HS-27A (cell line): ENCODE data around the gene NLRP9.

ENCODE experiments used
- DNase-seq: peaks from one replicate; pipeline ENCODE4 v3.0.0-alpha.2; 2012; ENCODE audit warnings: low read depth, missing footprints

Gene NLRP9

DNA sequence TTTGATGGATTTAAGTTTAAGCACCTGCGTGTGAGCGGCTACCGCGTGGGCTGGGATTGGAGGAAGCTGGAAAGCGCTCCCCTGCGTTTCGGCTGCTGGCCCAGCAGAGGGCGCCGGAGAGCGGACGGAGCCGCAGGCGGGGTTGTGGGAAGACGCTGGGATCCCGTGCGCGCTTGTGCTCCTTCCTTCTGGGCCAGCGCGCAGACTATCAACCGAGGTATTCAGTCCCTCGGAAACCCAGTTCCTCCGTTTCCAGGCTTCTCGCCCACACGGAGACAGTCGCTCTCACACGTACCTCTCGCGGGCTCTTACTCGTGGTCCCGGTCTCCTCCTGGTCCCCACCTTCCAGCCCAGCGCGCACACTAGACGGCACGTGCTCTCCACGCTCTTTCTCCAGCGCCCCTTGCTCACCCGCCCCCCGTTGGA, 34.4 kb downstream of the NLRP9 start:
- no peak for DNase-seq

DNA sequence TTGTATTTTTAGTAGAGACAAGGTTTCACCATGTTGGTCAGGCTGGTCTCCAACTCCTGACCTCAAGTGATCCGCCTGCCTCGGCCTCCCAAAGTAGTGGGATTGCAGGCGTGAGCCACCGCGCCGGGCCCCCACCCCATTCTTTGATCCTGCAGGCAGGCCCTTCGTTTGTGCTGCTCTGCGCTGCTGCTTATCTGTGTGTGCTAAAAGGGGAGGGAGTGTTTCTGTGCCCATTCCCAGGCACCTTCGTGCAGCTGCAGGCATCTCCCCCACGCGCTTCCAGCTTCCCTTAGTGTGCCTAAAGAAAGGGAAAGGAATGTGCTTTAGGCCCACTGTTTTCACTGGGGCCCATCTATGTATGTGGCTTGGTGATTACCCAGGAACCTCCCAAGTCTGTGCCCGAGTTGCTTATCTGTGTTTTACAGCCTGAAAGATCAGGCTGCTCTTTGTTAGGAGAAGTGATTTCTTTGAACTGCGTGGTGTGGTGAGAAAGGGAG, 36.0 kb downstream of the NLRP9 start:
- DNase-seq = no peak

DNA sequence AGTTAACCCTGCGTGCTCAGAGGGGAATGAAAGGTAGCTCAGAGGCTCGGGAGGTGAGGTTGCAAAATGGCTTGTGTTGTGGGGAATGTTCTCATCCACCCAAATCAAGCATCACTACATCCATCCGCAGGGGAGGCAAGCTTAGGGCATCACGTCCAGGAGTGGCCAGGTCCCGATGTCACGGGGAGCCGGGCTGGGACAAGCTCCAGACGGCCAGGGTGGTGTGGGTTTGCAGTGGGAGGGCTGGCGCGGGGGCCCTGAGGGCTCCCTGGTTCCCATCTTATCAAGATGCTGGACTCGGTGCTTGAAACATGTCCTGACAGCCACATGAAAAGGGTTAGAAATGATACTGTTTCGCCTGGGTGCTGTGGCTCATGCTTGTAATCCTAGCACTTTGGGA, 37.4 kb downstream of the NLRP9 start:
- no peak for DNase-seq

DNA sequence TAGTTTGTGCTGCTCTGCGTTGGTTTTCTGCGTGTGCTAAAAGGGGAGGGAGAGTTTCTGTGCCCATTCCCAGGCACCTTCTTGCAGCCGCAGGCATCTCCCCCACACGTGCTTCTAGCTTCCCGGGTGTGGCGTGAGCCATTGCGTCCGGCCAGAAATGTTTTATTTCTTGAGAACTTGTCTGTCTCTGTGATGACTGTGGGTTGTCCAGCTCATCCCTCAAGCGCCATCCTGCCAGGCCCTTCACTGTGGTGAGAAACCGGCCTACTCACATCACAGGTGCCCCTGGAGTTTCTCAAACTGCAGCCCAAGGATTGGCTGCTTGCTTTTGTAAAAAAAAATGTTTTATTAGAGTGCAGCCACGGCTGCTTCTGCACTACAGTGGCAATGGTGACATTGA, 39.0 kb downstream of the NLRP9 start:
- no peak for DNase-seq

DNA sequence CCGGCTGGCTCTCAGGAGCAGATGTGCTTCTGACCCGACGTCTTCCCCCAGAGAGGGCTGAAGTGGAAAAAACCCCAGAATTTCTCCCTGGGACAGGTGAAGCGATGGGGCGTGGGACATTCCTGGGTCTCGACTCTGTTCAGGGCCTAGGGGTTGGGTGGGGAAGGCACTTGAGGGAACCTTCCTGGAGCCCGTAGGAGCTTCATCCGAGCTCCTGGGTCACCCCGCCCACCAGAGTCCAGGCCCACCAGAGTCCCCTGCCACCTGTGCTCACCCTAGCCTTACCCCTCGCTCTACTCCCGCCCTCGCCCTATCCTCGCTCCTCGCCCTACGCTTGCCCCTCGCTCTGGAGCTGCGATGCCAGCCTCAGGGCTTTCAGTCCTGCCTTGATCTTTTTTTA, 39.9 kb downstream of the NLRP9 start:
- DNase-seq = no peak

DNA sequence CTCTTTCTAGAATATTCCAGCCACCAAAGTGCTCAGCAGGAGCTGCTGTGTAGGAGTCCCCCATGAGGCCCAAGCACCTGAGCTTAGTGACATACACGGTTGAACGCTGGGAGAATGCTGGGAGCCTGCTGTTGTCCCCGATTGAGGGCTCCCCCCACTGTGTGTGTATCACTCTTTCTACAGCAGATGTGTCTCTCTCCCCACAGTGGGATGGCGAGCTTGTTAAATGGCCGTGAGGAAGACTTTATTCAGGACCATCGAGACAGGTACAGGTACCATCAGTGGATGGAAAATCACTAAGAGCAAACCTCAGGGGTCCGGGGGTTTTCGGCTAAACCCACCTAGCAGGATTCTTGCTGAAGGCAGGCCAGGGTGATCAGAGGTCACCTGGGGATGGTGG, 40.5 kb downstream of the NLRP9 start:
- DNase-seq = no peak

DNA sequence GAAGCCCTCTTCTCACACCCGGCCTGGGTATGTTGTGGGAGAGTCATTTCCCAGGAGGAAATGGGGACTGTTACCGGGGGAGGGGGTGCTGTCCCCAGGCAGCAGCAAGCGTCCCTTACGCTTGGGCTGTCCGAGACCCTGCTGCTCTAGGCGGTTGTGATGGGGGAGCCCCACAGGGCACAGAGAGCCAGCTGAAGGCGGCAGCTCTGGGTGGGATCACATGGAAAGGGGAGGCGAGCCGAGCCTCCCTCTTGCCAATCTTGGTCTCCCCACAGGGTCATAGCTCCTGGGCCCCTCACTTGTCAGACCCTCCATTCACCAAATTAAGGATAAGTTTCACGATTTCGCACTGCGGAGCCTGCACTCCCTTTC, 41.1 kb downstream of the NLRP9 start:
- no peak for DNase-seq

DNA sequence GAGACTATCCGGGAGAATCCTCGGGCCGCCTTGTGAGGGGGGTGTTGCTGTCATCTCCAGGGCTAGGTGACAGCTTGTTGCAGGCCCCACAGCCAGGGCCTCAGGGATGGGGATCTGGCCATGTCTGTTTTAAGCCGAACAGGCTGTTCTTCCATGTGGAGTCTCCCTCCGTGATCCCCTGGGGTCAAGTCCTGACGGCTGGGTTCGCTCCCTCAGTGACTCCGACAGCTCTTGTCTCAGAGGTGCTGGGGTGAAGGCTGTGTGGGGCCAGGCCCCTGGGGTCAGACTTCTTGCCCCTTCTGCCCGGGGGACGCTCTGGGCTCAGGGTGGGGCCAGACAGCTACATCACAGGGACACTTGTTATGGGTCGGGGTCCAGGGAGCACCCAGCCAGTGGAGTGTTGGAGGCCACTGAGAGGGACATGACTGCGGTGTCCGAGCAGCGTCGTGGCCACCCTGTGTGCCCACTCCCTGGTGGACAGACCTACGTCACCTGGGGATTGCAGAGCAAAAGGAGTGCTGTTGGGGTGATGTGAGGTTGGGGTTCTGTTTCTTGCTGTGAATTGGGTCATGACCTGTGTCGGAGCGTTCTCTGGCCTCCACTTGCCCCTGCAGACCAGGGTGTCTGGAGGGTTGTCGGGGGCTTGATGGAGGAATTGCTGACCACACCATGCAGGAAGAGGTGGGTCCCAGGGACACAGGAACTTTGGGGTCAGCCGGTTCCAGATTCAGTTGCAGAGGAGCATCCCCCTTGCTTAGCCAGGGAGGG, 41.7 kb downstream of the NLRP9 start:
- no peak for DNase-seq

DNA sequence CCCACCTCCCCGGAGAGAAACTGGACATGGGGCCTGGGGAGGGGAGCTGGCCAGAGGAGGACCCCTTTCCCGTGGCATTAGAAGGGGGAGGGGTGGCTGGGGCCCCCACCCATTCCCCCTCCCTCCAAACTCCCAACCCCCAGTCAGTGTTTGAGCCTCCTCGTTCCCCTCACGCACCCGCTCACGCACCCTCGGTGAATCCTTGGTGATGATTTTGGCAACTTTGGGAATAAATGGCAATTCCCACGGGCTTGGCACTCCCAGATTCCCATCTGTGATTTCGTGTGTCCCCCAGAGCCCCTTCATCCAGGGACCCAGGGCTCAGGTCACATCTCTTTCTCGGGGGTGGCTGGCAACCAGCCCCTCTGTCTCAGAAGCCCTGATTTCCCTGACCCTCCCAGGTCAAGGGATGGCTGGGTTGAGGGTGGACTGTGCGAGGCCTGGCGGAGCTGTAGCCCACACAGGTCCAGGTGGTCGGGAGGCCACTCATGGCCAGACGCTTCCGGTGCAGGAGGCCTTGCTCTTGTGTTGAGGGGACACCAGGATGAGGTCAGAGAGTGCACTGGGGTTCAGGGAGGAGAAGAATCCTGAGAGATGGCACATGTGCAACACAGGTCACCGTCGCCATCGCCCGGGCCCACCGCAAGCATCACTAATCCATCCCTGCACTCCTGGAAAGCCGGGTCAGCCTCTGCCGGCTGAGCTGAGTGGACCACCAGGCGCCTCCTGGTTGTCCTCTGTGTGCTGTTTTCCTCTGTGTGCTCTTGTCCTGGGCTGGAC, 42.5 kb downstream of the NLRP9 start:
- no peak for DNase-seq

DNA sequence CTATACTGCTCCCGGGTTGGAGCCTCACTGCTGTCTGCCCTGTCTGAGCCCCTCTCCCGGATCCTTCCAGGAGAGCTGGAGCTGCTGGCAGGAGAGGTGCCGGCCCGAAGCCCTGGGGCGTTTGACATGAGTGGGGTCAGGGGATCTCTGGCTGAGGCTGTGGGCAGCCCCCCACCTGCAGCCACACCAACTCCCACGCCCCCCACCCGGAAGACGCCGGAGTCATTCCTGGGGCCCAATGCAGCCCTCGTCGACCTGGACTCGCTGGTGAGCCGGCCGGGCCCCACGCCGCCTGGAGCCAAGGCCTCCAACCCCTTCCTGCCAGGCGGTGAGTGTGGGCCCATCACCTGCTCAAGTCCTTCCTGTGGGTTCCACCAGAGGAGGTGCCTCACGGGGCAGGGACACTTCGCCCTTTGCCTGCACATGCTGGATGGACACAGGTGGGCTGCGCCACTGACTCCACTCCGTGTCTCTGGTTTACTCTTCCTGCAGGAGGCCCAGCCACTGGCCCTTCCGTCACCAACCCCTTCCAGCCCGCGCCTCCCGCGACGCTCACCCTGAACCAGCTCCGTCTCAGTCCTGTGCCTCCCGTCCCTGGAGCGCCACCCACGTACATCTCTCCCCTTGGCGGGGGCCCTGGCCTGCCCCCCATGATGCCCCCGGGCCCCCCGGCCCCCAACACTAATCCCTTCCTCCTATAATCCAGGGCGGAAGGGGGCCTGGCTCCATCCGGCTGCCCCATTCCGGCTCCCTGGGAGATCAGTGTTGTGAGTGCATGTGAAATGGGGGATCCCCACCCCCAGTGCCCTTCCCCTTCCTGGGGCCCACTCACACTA, 43.3 kb downstream of the NLRP9 start:
- no peak for DNase-seq

DNA sequence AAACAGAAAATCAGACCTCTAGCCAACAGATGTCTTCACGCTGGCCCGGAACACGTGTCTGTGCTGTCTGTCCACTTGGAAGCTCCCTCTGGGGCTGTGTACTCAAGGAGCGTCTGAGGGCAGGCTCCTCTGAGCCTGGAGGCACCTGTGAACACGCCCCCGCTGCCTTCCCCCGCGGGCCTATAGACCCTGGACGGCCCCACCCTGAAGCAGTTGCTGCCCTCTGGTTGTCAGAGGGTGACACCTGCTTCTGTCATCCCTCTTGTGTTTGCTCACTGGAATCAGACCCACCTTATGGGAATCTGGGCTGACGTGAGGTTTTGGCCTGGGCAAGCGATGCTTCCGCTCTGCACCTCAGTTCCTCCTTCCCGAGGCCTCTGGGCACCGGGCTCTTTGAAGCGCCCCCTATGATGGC, 44.0 kb downstream of the NLRP9 start:
- DNase-seq = no peak

DNA sequence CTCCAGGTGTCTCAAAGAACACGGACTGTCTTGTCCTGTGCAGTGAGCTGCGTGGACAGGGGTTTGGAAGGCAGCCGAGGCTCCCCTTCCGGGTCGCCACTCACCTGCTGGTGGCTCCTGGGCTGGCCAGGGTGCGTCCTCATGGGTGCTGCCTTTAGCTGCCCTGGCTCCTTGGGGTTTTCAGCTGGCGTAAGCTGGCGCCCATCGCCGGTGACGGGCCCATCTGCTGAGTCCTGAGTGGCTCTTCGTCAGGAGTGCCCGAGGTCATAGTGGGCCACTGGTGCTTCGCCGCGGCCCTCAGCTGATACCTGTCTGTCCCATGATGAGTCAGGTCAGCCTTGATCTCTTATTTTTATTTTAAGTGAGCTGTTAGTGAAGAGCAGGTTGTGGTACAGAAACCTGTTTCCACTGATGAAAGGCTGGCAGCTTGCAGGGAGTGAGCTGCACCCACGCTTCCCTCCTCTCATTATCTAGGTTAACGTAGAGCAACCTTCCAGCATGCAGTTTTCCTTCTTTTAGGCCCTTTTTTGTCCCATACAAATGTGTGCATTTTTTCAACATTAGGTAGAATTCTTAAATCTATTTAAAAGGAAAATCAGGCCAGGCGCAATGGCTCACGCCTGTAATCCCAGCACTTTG, 44.7 kb downstream of the NLRP9 start:
- no peak for DNase-seq

DNA sequence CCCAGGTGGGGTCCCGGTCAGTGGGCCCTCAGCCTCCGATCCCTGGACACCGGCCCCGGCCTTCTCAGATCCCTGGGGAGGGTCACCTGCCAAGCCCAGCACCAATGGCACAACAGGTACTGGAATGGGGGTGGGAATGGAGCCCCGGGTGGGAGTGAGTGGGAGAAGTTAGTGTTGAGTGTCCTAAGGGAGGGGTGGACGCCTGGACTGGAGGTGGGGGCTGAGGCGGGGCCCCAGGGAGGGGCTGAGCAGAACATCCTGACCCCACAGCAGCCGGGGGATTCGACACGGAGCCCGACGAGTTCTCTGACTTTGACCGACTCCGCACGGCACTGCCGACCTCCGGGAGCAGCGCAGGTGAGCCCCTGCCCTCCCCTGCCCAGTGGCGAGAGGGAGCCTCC, 45.5 kb downstream of the NLRP9 start:
- no peak for DNase-seq

DNA sequence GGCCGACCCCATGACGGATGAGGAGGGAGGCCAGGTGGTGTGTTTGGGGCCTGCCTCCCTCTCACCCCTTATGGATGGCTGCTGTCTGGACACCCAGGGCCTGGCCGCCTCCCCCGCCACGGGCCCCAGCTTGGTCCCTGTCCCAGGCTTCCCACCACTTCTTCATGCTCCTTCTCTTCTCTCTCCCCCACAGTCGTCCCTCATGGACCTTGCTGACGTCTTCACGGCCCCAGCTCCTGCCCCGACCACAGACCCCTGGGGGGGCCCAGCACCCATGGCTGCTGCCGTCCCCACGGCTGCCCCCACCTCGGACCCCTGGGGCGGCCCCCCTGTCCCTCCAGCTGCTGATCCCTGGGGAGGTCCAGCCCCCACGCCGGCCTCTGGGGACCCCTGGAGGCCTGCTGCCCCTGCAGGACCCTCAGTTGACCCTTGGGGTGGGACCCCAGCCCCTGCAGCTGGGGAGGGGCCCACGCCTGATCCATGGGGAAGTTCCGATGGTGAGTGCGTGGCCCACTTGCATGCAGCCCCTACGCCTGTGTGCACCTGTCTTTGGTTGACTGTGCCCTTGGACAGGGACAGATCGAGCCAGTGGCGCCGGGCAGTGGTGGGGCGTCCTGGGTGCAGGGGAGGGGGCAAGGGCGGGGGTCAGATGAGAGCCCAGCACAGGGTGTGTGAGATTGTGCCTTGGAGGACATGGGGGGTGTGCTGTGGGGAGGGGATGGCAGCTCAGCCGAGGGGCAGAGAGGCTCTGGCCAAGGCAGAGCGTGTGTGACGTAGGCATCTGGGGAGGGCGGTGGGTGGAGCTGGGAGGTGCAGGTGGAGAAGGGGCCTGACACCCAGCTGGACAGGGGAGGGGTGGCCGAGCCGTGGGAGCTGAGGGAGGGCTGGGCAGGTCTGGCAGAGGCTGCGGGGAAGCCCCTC, 46.4 kb downstream of the NLRP9 start:
- no peak for DNase-seq

DNA sequence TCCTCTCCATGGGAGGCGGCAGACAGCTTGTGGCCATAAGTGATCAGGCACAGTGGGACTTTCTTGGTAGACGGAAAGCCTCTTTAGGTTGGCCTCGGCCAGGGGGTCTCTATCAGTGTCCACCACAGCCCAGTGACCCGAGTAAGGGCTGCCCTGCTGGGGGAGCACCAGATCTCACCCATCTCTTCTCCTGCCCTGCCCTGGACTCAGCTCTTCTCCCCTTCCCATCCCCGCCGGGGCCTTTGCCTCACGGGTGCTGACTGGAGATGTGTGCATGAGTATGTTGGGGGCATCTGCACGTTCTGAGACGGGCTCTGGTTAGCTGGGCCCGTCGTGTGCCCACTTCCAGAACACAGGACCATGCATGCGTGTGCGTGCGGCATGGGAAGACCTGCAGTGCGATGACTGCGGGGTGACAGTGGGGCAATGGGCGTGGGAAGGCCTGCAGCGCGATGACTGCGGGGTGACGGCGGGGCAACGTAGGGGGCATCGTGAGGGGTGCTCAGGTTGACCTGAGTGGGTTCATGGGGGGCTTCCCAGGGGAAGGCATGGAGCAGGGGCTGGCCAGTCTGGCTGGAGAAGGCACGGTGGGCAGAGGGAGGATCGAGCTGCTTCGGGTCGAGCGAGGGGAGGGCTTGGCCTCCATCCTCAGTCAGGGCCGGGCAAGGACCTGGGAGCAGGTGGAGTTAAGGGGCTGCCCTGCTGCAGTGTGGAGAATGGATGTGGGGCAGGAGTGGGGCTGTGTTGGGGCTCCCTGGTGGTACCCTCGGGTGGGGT, 47.2 kb downstream of the NLRP9 start:
- DNase-seq = no peak

DNA sequence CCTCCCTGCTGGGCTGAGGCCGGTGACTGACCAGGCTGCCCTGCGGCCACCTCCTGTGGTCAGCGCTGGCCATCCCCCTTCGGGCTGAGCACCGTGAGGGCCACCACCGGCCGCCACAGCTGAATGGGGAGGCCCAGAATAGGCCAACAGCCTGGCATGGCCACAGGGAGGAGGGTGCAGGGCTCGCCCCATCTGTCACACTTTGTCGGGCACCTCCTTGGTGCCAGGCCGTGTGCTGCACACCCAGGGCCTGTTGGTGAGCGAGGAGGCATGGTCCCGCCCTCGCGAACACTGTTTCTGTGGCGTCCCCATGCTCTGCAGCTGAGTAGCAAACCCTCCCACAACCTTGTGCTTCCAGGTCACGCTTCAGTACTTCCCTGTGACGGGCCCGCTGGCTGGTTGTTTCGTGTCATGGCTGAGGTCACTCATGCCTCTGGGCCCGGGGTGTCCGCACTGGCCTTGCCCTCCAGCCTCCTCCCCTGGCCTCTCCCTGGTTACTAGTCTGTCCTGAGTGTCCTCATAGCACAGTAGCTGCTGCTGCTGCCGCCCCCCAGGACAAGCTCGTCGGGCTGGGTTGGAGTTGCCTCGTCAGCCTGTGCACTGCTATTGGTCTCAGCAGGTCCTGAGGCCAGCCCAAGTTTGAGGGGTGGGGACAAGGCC, 48.0 kb downstream of the NLRP9 start:
- no peak for DNase-seq

DNA sequence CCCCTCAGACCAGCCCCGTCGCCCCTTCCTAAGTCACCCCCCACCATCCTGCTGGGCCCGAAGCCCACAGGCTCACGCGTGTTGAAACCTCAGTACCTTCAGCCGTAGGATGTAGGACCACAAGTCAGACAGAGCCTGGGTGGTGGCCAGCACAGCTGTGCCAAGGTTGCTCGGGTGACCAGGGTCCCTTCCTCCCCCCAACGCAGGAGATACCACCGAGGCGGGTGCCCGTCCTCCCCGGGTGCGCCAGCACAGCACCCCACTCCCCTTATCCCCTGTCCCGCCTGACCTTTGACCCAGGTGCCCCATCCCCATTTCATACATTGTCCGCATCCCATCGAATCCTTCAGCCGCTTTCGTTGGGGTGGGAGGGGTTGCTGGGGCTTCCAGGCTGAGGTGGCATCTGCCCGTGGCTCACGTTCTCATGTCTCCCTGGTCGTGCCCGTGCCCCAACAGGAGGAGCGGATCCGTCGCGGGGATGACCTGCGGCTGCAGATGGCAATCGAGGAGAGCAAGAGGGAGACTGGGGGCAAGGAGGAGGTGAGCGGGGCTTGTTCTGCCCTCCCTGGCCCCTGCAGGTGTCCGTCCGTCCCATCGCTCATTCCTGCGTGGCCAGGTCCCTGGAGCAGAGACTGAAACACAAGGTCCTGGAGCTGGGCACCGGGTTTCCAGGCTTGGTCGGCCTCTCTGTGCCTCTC, 48.6 kb downstream of the NLRP9 start:
- no peak for DNase-seq

DNA sequence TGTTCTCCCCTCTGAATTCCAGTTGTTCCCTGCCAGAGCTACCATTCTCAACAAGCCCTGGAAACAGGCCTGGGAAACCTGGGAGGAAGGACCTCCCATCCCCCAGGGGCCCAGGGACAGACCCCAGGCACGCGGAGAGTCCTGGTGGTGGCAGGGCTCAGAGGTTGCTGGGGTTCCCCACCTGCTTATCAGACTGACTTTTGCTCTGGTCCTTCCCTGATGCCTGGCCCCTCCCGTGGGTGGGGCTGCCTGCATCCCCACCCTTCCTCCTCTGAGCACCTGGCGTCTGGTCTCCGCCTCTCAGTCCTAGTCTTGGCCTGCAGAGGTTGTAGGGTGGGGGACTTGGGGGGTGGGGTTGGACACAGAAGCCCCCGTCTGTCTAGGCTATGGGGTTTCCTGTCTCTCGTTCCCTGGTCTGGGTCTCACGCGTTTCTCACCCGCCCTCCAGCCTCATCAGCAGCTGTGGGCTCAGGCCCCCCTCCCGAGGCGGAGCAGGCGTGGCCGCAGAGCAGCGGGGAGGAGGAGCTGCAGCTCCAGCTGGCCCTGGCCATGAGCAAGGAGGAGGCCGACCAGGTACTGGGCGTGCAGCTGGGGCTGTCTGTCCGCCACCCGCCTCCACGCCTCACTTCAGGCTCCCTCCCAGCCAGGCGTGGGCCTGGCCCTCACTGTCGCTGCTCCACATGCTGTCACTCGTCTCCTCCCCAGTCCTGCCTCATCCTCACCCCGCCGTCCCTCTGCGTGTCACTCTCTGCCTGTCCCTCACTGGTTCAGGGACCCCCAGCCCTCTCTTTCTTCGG, 49.6 kb downstream of the NLRP9 start:
- DNase-seq = no peak
